CD4-positive, CD25-positive, alpha-beta regulatory T cell (primary cell): ENCODE data around the gene KLF2. TPM values are rescaled to one million over a fixed set of nuclear protein-coding genes. Genes with fewer than 3 reads are reported as not detected.

ENCODE experiments used
- ATAC-seq, 2 donors: fragments of 150-1000 bp; cut with Tn5 transposase; one replicate each; pipeline ENCODE4 v1.10.0; 2021; ENCODE audit warnings: low read depth in 2 of 2, moderate number of reproducible peaks in 2 of 2, moderate library complexity in 1 of 2
- DNase-seq, 3 donors: peaks; one replicate each; pipeline versions ENCODE4 v3.0.0 to v3.0.0-alpha.2; 2012 to 2022; ENCODE audit warnings: mixed read lengths in 1 of 3
- H3K27ac ChIP-seq: one replicate; pipeline ENCODE4 v1.7.0; 2013; ENCODE audit warnings: mild to moderate bottlenecking, low read length; ENCODE audit not compliant: insufficient read depth, poor library complexity, severe bottlenecking
- H3K27me3 ChIP-seq: one replicate; pipeline ENCODE4 v1.7.0; 2013; ENCODE audit warnings: low read length; ENCODE audit not compliant: control insufficient read depth, insufficient read depth
- H3K36me3 ChIP-seq: one replicate; pipeline ENCODE4 v1.7.0; 2013; ENCODE audit warnings: mild to moderate bottlenecking, low read length, moderate library complexity; ENCODE audit not compliant: control insufficient read depth, insufficient read depth
- H3K4me1 ChIP-seq: 2 replicates; pipeline ENCODE4 v1.7.0; 2013; ENCODE audit warnings: mild to moderate bottlenecking, low read length; ENCODE audit not compliant: insufficient read depth, control insufficient read depth, poor library complexity, severe bottlenecking
- H3K4me3 ChIP-seq: one replicate; pipeline ENCODE4 v1.7.0; 2013; ENCODE audit warnings: low read depth, mild to moderate bottlenecking, low read length, moderate library complexity
- H3K9me3 ChIP-seq, 2 experiments: 1 replicate in 1 of 2; 2 replicates in 1 of 2; pipeline ENCODE4 v1.7.0; 2013; ENCODE audit warnings: low read length in 2 of 2, mild to moderate bottlenecking in 1 of 2, moderate library complexity in 1 of 2; ENCODE audit not compliant: control insufficient read depth in 2 of 2
- H3K27ac Mint-ChIP-seq, 3 donors: one replicate each; pipeline ENCODE4 v1.8.0; 2020 to 2022; ENCODE audit warnings: mild to moderate bottlenecking in 3 of 3, mixed read lengths in 3 of 3, moderate library complexity in 2 of 3
- H3K27me3 Mint-ChIP-seq: one replicate; pipeline ENCODE4 v1.8.0; 2022; ENCODE audit warnings: mild to moderate bottlenecking, mixed read lengths
- H3K36me3 Mint-ChIP-seq: one replicate; pipeline ENCODE4 v1.8.0; 2020; ENCODE audit warnings: mixed read lengths
- H3K4me1 Mint-ChIP-seq, 4 donors: one replicate each; pipeline ENCODE4 v1.8.0; 2020 to 2022; ENCODE audit warnings: mixed read lengths in 4 of 4, mild to moderate bottlenecking in 1 of 4
- H3K4me3 Mint-ChIP-seq, 4 donors: one replicate each; pipeline ENCODE4 v1.8.0; 2020 to 2022; ENCODE audit warnings: mild to moderate bottlenecking in 4 of 4, mixed read lengths in 4 of 4, moderate library complexity in 3 of 4
- H3K9me3 Mint-ChIP-seq, 7 donors: one replicate each; pipeline ENCODE4 v1.8.0; 2020 to 2022; ENCODE audit warnings: mixed read lengths in 7 of 7, mild to moderate bottlenecking in 3 of 7, moderate library complexity in 2 of 7
- polyA plus RNA-seq, 4 donors: library from polyadenylated mRNA; unstranded; fragments of 300-500 nt; fragmentation: Illumina TruSeq; gene quantifications; one replicate each; pipeline ENCODE4 v1.2.3, GENCODE V29; 2021
- total RNA-seq: library from RNA; stranded (reverse); gene quantifications from one replicate; pipeline ENCODE4 v1.2.3, GENCODE V29; 2022

Gene KLF2
- total and polyA plus RNA-seq, 5 donors from 2014 or later, result 95.1 to 725 (median 138) TPM

DNA sequence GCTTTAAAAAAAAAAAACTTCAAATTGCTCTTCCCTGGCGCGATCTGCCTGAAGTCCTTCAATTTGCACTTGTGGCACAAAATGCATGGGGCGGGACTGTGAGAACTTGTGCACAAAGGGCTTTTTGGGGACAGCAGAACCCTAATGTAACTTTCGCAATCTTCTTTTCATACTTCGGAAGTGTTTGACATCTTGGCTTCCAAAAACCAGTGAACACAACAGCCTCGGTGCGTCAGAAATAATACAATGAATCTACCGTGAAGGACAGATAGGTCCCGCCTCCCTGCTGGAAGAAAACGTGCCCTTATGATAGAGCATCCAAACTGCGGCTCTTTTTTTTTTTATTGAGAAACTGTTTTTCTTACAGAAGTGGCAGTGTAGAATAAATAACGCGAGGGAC is 36.6 kb downstream of the KLF2 start:
- no peaks in the 10 kb centered on the region for H3K9me3 Mint-ChIP-seq

DNA sequence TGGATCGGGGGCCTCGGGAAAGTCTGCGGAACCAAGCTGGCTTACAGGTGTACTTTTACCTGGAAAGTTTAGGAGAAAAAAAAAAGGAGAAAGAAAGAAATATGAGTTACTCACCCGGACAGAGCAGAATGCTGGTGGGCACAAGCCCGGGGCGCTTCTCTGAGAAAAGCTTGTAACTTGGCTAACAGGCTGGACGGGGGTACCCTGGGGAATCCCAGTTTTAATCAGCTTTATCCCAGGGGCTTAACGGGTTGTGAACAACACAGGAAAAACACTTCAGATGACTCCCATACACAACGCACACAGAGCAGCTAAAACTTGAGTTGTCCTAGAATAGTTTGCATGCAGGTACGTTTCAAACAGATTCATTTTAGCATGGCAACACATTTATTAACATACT is 37.3 kb downstream of the KLF2 start:
- H3K4me1 ChIP-seq, result peaks cover 97% of the 10 kb centered on the region
- no peaks in the 10 kb centered on the region for H3K9me3 Mint-ChIP-seq
- peaks cover 31 to 98% (median 49%) of the 10 kb centered on the region in 4 donors for H3K4me1 Mint-ChIP-seq
- H3K27ac ChIP-seq, result peak overlapping the region; percentile 6
- peak overlapping the region in 2 of 3 donors; percentile 90 to 98 for H3K27ac Mint-ChIP-seq
- DNase-seq (no peak), ATAC-seq (no peak)
- no peak overlapping the region for H3K4me3 ChIP-seq
- H3K9me3 ChIP-seq, result no peaks in the 10 kb centered on the region
- peaks cover 4% of the 10 kb centered on the region for H3K36me3 Mint-ChIP-seq
- H3K36me3 ChIP-seq, result no peaks in the 10 kb centered on the region
- H3K27me3 ChIP-seq, result no peaks in the 10 kb centered on the region
- H3K27me3 Mint-ChIP-seq, result no peaks in the 10 kb centered on the region
- peak overlapping the region in 3 of 4 donors; percentile 48 to 87 (median 68) for H3K4me3 Mint-ChIP-seq

More for the DNA sequence above, 36.6 kb downstream of the KLF2 start:
- H3K4me1 Mint-ChIP-seq, result peaks cover 28 to 98% (median 49%) of the 10 kb centered on the region in 4 donors
- no peaks in the 10 kb centered on the region for H3K27me3 Mint-ChIP-seq
- peak overlapping the region in 2 of 3 donors; percentile 90 to 98 for H3K27ac Mint-ChIP-seq
- Histone ChIP-seq H3K36me3 (no peaks in the 10 kb centered on the region), H3K27me3 (no peaks in the 10 kb centered on the region), H3K27ac (peak overlapping the region; percentile 51), H3K4me3 (peak overlapping the region; percentile 38), H3K4me1 (peaks cover 97% of the 10 kb centered on the region), H3K9me3 (no peaks in the 10 kb centered on the region)
- no peak for ATAC-seq
- H3K36me3 Mint-ChIP-seq, result peaks cover 4% of the 10 kb centered on the region
- H3K4me3 Mint-ChIP-seq, result peak overlapping the region; percentile 51 to 87 (median 60)
- no peak for DNase-seq

- Histone ChIP-seq H3K4me1 (peaks cover 98% of the 10 kb centered on the region), H3K27ac (peak overlapping the region; percentile 93), H3K36me3 (no peaks in the 10 kb centered on the region), H3K27me3 (no peaks in the 10 kb centered on the region), H3K9me3 (no peaks in the 10 kb centered on the region), H3K4me3 (no peak overlapping the region)
- DNase-seq, result no peak
- Mint-ChIP-seq H3K36me3 (peaks cover 4% of the 10 kb centered on the region), H3K27me3 (no peaks in the 10 kb centered on the region), H3K9me3 (no peaks in the 10 kb centered on the region), H3K27ac (peak overlapping the region in 1 of 3 donors; percentile 91), H3K4me1 (peaks cover 34 to 89% (median 50%) of the 10 kb centered on the region in 4 donors), H3K4me3 (peak overlapping the region in 3 of 4 donors; percentile 17 to 69 (median 63))
- no peak for ATAC-seq
These were observed 38.7 kb downstream of the KLF2 start for GRCh38 chr19:16363133-16363851.

GRCh38 chr19:16363852-16364230 is 39.2 kb downstream of the KLF2 start:
- H3K4me1 ChIP-seq, result peaks cover 98% of the 10 kb centered on the region
- no peak overlapping the region for H3K4me3 ChIP-seq
- no peak for DNase-seq
- no peaks in the 10 kb centered on the region for H3K36me3 ChIP-seq
- peaks cover 4% of the 10 kb centered on the region for H3K36me3 Mint-ChIP-seq
- H3K27me3 ChIP-seq, result no peaks in the 10 kb centered on the region
- peak overlapping the region; percentile 93 for H3K27ac ChIP-seq
- peak overlapping the region in 1 of 3 donors; percentile 91 for H3K27ac Mint-ChIP-seq
- H3K4me3 Mint-ChIP-seq, result peak overlapping the region in 3 of 4 donors; percentile 17 to 69 (median 44)
- no peaks in the 10 kb centered on the region for H3K9me3 ChIP-seq
- H3K9me3 Mint-ChIP-seq, result no peaks in the 10 kb centered on the region
- no peak for ATAC-seq
- H3K4me1 Mint-ChIP-seq, result peaks cover 34 to 83% (median 47%) of the 10 kb centered on the region in 4 donors
- no peaks in the 10 kb centered on the region for H3K27me3 Mint-ChIP-seq

- Mint-ChIP-seq H3K4me3 (peak overlapping the region in 3 of 4 donors; percentile 17 to 64 (median 44)), H3K36me3 (peaks cover 4% of the 10 kb centered on the region), H3K27me3 (no peaks in the 10 kb centered on the region), H3K4me1 (peaks cover 34 to 78% (median 45%) of the 10 kb centered on the region in 4 donors), H3K9me3 (no peaks in the 10 kb centered on the region), H3K27ac (peak overlapping the region in 1 of 3 donors; percentile 91)
- peaks cover 98% of the 10 kb centered on the region for H3K4me1 ChIP-seq
- no peak overlapping the region for H3K4me3 ChIP-seq
- peak overlapping the region; percentile 93 for H3K27ac ChIP-seq
- DNase-seq (no peak), ATAC-seq (no peak)
- no peaks in the 10 kb centered on the region for H3K27me3 ChIP-seq
- no peaks in the 10 kb centered on the region for H3K36me3 ChIP-seq
- no peaks in the 10 kb centered on the region for H3K9me3 ChIP-seq
These were observed 39.7 kb downstream of the KLF2 start for GRCh38 chr19:16364231-16364865.

DNA sequence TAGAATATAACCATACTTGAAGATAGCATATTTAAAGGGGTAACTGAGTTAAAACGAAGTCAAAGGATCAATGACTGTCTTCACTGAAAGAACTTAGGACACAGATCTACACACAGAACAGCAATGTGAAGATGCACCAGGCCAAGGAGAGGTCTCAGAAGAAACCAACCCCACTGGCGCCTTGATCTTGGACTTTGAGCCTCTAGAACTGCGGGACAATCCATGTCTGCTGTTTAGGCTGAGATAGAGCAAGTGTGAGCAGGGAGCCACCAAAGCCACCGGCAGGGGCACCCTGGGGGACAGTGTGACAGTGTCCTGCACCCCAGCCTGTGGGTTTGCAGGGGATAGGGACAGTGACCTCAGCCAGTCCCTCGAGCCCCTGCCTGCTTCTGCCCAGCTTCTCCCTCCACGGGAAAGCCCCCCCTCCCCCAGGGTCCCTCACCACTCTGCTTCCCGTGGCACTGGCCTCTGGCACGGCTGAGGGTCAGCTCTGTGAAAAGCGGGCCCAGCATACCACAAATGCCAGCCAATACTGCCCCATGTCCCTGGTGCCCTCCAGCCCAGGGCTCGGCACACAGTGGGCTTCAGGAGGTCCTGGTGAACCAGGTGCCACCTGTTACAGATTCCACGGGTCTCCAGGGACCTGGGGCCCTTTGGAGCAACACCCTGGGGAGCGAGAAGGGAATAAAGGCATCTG is 40.8 kb downstream of the KLF2 start:
- Histone ChIP-seq H3K4me1 (peaks cover 98% of the 10 kb centered on the region), H3K36me3 (no peaks in the 10 kb centered on the region), H3K4me3 (peak overlapping the region; percentile 82), H3K9me3 (no peaks in the 10 kb centered on the region), H3K27me3 (no peaks in the 10 kb centered on the region), H3K27ac (peak overlapping the region; percentile 93)
- no peak overlapping the region for H3K27ac Mint-ChIP-seq
- H3K4me3 Mint-ChIP-seq, result peak overlapping the region in 3 of 4 donors; percentile 56 to 64 (median 56)
- H3K36me3 Mint-ChIP-seq, result peaks cover 4% of the 10 kb centered on the region
- peaks cover 33 to 67% (median 36%) of the 10 kb centered on the region in 4 donors for H3K4me1 Mint-ChIP-seq
- no peaks in the 10 kb centered on the region for H3K9me3 Mint-ChIP-seq
- ATAC-seq (no peak), DNase-seq (no peak)
- no peaks in the 10 kb centered on the region for H3K27me3 Mint-ChIP-seq

DNA sequence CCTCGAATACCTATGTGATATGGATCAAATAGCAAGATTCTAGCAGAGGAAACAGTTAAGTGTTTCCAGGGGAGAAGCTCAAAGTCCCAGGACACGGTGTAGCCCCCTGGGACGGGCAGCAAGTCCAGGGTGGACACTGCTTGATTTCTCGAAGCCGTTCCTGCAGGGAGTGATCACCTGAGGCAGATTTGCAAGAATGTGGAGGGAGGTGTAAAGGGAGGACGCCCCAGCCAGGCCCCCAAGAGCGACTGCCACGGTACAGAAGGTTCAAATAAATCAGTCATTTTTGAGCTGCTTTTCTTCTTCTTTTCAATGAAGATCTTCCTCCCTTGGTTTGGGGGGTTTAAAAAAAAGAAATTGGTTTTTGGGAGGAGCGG is 41.4 kb downstream of the KLF2 start:
- Histone ChIP-seq H3K4me1 (peaks cover 98% of the 10 kb centered on the region), H3K9me3 (no peaks in the 10 kb centered on the region), H3K27ac (peak overlapping the region; percentile 93), H3K4me3 (peak overlapping the region; percentile 82), H3K36me3 (no peaks in the 10 kb centered on the region), H3K27me3 (no peaks in the 10 kb centered on the region)
- Mint-ChIP-seq H3K27ac (no peak overlapping the region), H3K4me3 (no peak overlapping the region), H3K36me3 (no peaks in the 10 kb centered on the region), H3K9me3 (no peaks in the 10 kb centered on the region), H3K27me3 (peaks cover 1% of the 10 kb centered on the region), H3K4me1 (peaks cover 29 to 61% (median 33%) of the 10 kb centered on the region in 4 donors)
- no peak for DNase-seq
- ATAC-seq, result no peak
